ENCODE measurements around the gene ITPR3. TPM values are rescaled to one million over a fixed set of nuclear protein-coding genes. Genes with fewer than 3 reads are reported as not detected.

The ITPR3 gene
- total and polyA plus RNA-seq, 5 donors from 2014 or later: 1.3 to 54.5 (median 2.2) TPM

DNA sequence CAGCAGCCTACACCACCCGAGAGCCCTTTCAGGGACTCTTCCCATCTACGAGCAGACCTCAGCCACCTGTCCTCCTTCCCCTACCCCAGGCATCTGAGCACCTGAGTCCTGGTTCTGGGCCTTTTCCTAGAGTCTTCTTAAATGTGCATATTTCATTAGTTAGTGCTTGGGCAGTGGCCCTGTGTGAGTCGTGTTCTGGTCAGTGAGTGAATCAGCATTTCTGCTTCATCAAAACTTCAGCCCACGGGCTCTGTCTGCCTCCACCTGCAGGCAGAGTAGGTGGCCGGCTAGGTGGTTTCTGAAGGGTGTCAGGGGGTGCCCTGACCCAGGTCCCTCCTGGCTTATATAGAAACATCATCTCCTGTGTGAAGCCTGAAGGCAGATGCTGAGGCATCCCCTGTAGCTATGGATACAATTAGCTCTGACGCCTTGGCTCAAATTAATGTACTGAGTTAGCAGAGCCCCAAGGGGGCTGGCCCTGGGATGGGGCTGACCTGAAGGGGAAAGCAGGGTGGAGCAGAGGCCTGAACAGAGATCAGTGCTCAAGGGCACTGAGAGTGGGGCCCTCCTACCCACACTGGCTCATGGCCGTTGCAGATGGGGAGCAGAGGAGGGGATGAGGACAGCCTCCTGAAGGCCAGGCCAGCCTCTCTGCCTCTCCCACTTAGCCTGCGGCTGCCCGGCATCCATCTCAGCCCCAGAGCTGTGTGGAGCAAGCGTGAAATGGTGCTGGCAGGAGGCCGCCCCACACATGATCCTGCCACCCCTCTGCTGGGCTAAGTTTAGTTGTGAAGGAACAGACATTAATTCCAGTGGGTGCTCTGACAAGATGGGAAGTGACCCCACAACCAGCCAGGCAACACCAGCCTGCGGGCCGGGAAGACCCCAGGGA lies 111.9 kb downstream of the ITPR3 start:
- Mint-ChIP-seq H3K27ac (no peak overlapping the region), H3K4me3 (no peak overlapping the region), H3K4me1 (no peaks in the 10 kb centered on the region), H3K9me3 (no peaks in the 10 kb centered on the region), H3K27me3 (no peaks in the 10 kb centered on the region), H3K36me3 (no peaks in the 10 kb centered on the region)
- Histone ChIP-seq H3K4me1 (ENCODE audit: control insufficient read depth, insufficient read depth, low read length, poor library complexity, severe bottlenecking) (no peaks in the 10 kb centered on the region), H3K36me3 (ENCODE audit: control insufficient read depth, insufficient read depth, low read length) (no peaks in the 10 kb centered on the region), H3K9me3 (ENCODE audit: control insufficient read depth in 2 of 2, low read length in 2 of 2) (no peaks in the 10 kb centered on the region), H3K27ac (ENCODE audit: insufficient read depth, low read length, poor library complexity, severe bottlenecking) (no peak overlapping the region), H3K4me3 (ENCODE audit: low read depth, low read length) (no peak overlapping the region), H3K27me3 (ENCODE audit: control insufficient read depth, insufficient read depth, low read length) (no peaks in the 10 kb centered on the region)
- ATAC-seq (ENCODE audit: low read depth in 2 of 2) (no peak), DNase-seq (no peak)

DNA sequence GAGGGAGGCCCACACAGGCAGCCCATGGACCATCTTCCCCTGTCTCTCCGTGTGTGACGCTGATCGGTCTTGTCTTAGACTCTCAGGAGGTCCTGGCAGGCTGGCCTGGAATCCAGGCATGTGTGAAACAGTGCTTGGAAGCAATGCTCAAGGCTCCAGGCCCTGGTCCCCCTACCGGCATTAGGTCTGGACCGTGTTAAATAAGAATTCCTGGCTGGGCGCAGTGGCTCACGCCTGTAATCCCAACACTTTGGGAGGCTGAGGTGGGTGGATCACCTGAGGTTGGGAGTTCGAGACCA lies 112.5 kb downstream of the ITPR3 start:
- no peak overlapping the region for H3K4me3 ChIP-seq (ENCODE audit: low read depth, low read length)
- ATAC-seq (ENCODE audit: low read depth in 2 of 2) (no peak), DNase-seq (no peak)
- no peaks in the 10 kb centered on the region for H3K4me1 Mint-ChIP-seq
- no peaks in the 10 kb centered on the region for H3K9me3 ChIP-seq (ENCODE audit: control insufficient read depth in 2 of 2, low read length in 2 of 2)
- no peaks in the 10 kb centered on the region for H3K27me3 Mint-ChIP-seq
- no peak overlapping the region for H3K27ac ChIP-seq (ENCODE audit: insufficient read depth, low read length, poor library complexity, severe bottlenecking)
- H3K27me3 ChIP-seq (ENCODE audit: control insufficient read depth, insufficient read depth, low read length): no peaks in the 10 kb centered on the region
- H3K9me3 Mint-ChIP-seq: no peaks in the 10 kb centered on the region
- H3K4me3 Mint-ChIP-seq: no peak overlapping the region
- H3K36me3 Mint-ChIP-seq: no peaks in the 10 kb centered on the region
- H3K27ac Mint-ChIP-seq: no peak overlapping the region
- H3K4me1 ChIP-seq (ENCODE audit: control insufficient read depth, insufficient read depth, low read length, poor library complexity, severe bottlenecking): no peaks in the 10 kb centered on the region
- no peaks in the 10 kb centered on the region for H3K36me3 ChIP-seq (ENCODE audit: control insufficient read depth, insufficient read depth, low read length)

DNA sequence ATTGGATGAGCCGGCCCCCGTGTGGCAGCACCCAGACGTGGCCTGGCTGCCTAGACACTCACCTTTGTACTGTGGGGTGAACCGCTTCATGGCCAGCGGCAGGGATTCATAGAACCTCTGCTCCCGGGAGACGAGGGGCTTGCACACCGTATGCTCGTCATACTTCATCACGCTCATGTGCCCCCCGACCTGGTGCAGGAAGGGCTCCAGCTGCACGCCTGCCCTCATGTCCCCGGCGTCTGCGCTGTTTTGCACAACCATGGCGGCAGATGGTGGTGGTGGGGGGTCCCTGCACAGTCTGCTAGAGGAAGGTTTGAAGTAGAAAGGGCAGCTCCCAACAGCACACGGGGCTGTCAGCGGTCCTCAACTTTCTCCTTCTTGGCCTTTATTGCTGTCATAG lies 114.1 kb downstream of the ITPR3 start:
- Histone ChIP-seq H3K4me3 (ENCODE audit: low read depth, low read length) (no peak overlapping the region), H3K27me3 (ENCODE audit: control insufficient read depth, insufficient read depth, low read length) (no peaks in the 10 kb centered on the region), H3K9me3 (ENCODE audit: control insufficient read depth in 2 of 2, low read length in 2 of 2) (no peaks in the 10 kb centered on the region), H3K36me3 (ENCODE audit: control insufficient read depth, insufficient read depth, low read length) (no peaks in the 10 kb centered on the region), H3K27ac (ENCODE audit: insufficient read depth, low read length, poor library complexity, severe bottlenecking) (no peak overlapping the region), H3K4me1 (ENCODE audit: control insufficient read depth, insufficient read depth, low read length, poor library complexity, severe bottlenecking) (no peaks in the 10 kb centered on the region)
- no peaks in the 10 kb centered on the region for H3K9me3 Mint-ChIP-seq
- DNase-seq: no peak
- no peaks in the 10 kb centered on the region for H3K36me3 Mint-ChIP-seq
- H3K27me3 Mint-ChIP-seq: no peaks in the 10 kb centered on the region
- H3K4me1 Mint-ChIP-seq: no peaks in the 10 kb centered on the region
- no peak overlapping the region for H3K27ac Mint-ChIP-seq
- H3K4me3 Mint-ChIP-seq: no peak overlapping the region
- ATAC-seq (ENCODE audit: low read depth in 2 of 2): no peak

DNA sequence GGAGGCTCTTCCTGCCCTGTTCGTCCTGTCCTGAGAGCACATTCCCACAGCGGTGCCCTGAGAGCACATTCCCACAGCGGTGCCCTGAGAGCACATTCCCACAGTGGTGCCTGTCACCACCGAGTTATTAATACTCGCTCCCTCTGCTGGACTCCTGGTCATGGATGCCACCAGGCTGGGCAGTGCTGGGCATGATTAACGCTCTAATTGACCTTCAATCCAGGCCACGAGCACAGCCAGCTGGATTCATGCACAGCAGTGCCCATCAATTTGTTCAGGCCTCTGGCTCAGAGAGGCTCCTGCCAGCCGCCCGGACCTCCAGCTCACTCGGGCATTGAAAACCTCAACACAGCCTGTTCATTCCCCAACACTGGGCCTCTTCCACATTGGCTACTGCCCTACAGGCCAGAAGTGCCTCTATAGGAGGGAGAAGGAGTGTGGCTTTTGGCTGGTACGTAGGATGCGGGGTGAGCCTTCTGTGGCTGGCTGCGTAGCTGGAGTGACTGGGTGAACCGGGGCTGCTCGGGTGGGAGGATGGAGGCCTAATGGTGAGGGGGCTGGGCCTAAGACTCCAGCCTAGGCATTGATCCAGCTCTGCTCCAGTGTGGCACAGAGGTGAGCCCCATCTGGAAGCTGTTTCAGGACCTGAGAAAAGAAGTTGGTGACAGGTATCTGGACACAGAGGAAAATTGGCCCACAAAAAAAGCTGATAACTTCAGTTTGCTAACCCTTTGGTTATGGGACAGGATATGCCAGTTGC lies 116.3 kb downstream of the ITPR3 start:
- Histone ChIP-seq H3K4me1 (ENCODE audit: control insufficient read depth, insufficient read depth, low read length, poor library complexity, severe bottlenecking) (no peaks in the 10 kb centered on the region), H3K27me3 (ENCODE audit: control insufficient read depth, insufficient read depth, low read length) (no peaks in the 10 kb centered on the region), H3K9me3 (ENCODE audit: control insufficient read depth in 2 of 2, low read length in 2 of 2) (no peaks in the 10 kb centered on the region), H3K27ac (ENCODE audit: insufficient read depth, low read length, poor library complexity, severe bottlenecking) (no peak overlapping the region), H3K4me3 (ENCODE audit: low read depth, low read length) (no peak overlapping the region), H3K36me3 (ENCODE audit: control insufficient read depth, insufficient read depth, low read length) (no peaks in the 10 kb centered on the region)
- Mint-ChIP-seq H3K4me1 (no peaks in the 10 kb centered on the region), H3K36me3 (no peaks in the 10 kb centered on the region), H3K4me3 (no peak overlapping the region), H3K27ac (no peak overlapping the region), H3K27me3 (peaks cover 5% of the 10 kb centered on the region), H3K9me3 (no peaks in the 10 kb centered on the region)
- DNase-seq (no peak), ATAC-seq (ENCODE audit: low read depth in 2 of 2) (no peak)

DNA sequence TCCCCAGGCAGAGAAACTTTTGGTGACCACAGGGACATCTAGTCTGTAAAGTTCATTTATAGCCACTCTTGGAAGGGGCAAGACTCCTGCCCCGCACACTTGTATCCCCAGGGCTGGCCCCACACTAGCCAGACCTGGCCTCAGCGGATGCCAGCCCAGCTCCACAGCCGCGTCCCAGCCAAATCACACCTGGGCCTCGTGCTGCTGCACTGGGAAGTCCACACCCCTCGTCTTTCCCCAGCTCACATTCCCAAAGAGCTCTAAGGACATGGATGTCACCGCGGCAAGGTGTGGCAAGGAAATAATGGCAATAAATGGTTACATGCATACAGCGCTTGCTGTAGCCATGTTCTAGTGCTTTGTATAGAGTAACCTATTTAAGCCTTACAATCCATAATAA lies 117.0 kb downstream of the ITPR3 start:
- H3K4me1 Mint-ChIP-seq: no peaks in the 10 kb centered on the region
- Histone ChIP-seq H3K36me3 (ENCODE audit: control insufficient read depth, insufficient read depth, low read length) (no peaks in the 10 kb centered on the region), H3K27ac (ENCODE audit: insufficient read depth, low read length, poor library complexity, severe bottlenecking) (no peak overlapping the region), H3K4me3 (ENCODE audit: low read depth, low read length) (no peak overlapping the region), H3K27me3 (ENCODE audit: control insufficient read depth, insufficient read depth, low read length) (no peaks in the 10 kb centered on the region), H3K4me1 (ENCODE audit: control insufficient read depth, insufficient read depth, low read length, poor library complexity, severe bottlenecking) (no peaks in the 10 kb centered on the region), H3K9me3 (ENCODE audit: control insufficient read depth in 2 of 2, low read length in 2 of 2) (no peaks in the 10 kb centered on the region)
- H3K27me3 Mint-ChIP-seq: peaks cover 12% of the 10 kb centered on the region
- DNase-seq (no peak), ATAC-seq (ENCODE audit: low read depth in 2 of 2) (no peak)
- H3K27ac Mint-ChIP-seq: no peak overlapping the region
- no peak overlapping the region for H3K4me3 Mint-ChIP-seq
- H3K9me3 Mint-ChIP-seq: no peaks in the 10 kb centered on the region
- H3K36me3 Mint-ChIP-seq: no peaks in the 10 kb centered on the region

DNA sequence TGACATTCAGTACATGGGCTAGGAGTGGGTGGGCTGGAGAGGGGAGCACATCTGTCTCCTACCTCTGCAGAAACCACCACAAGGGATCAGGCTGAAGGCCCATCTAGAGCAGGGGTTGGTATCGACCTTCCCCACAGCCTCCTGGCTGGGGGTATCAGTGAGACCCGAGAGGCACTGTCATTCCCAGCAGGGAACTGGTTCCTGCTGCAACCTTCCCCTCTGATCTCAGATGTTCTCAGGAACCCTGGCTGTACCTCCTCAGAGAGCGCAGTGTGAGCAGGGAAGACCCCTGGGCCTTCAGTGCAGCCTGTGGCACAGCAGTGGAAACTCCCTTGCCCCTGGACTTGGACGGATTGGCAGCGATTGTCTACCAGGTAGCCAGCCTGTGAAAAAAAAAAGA lies 117.8 kb downstream of the ITPR3 start:
- ATAC-seq (ENCODE audit: low read depth in 2 of 2) (no peak), DNase-seq (no peak)
- Mint-ChIP-seq H3K36me3 (no peaks in the 10 kb centered on the region), H3K27me3 (peaks cover 18% of the 10 kb centered on the region), H3K4me3 (no peak overlapping the region), H3K9me3 (no peaks in the 10 kb centered on the region), H3K4me1 (no peaks in the 10 kb centered on the region), H3K27ac (no peak overlapping the region)
- no peak overlapping the region for H3K27ac ChIP-seq (ENCODE audit: insufficient read depth, low read length, poor library complexity, severe bottlenecking)
- H3K4me1 ChIP-seq (ENCODE audit: control insufficient read depth, insufficient read depth, low read length, poor library complexity, severe bottlenecking): no peaks in the 10 kb centered on the region
- H3K36me3 ChIP-seq (ENCODE audit: control insufficient read depth, insufficient read depth, low read length): no peaks in the 10 kb centered on the region
- H3K9me3 ChIP-seq (ENCODE audit: control insufficient read depth in 2 of 2, low read length in 2 of 2): no peaks in the 10 kb centered on the region
- H3K27me3 ChIP-seq (ENCODE audit: control insufficient read depth, insufficient read depth, low read length): no peaks in the 10 kb centered on the region
- no peak overlapping the region for H3K4me3 ChIP-seq (ENCODE audit: low read depth, low read length)

DNA sequence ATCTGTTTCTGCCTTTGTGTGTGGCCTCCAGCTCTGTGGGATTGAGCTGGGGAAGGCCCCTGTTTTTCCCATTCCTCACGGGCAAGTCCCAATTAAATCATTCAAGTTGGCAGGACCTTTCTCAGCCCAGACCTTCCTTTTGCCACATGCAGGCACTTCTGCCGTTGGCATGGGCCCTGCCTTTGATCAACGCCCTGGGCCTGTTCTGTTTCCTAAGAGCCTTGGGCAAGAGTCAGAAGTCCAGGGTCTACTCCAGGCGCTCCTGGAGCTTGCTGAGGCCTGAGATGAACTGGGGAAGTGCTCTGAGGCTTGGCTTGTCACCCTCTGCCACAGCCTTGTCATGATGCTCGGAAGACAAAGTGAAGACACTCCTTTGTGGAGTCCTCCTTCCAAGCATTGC lies 118.4 kb downstream of the ITPR3 start:
- no peaks in the 10 kb centered on the region for H3K27me3 ChIP-seq (ENCODE audit: control insufficient read depth, insufficient read depth, low read length)
- ATAC-seq (ENCODE audit: low read depth in 2 of 2) (no peak), DNase-seq (no peak)
- no peaks in the 10 kb centered on the region for H3K36me3 ChIP-seq (ENCODE audit: control insufficient read depth, insufficient read depth, low read length)
- Mint-ChIP-seq H3K27ac (no peak overlapping the region), H3K27me3 (peaks cover 22% of the 10 kb centered on the region), H3K36me3 (no peaks in the 10 kb centered on the region), H3K4me1 (peaks cover 0 to 4% (median 2%) of the 10 kb centered on the region in 4 donors), H3K4me3 (no peak overlapping the region), H3K9me3 (no peaks in the 10 kb centered on the region)
- no peaks in the 10 kb centered on the region for H3K9me3 ChIP-seq (ENCODE audit: control insufficient read depth in 2 of 2, low read length in 2 of 2)
- no peak overlapping the region for H3K27ac ChIP-seq (ENCODE audit: insufficient read depth, low read length, poor library complexity, severe bottlenecking)
- H3K4me1 ChIP-seq (ENCODE audit: control insufficient read depth, insufficient read depth, low read length, poor library complexity, severe bottlenecking): no peaks in the 10 kb centered on the region
- H3K4me3 ChIP-seq (ENCODE audit: low read depth, low read length): no peak overlapping the region

GRCh38 chr6:33740204-33740608 lies 119.1 kb downstream of the ITPR3 start:
- H3K27ac Mint-ChIP-seq: no peak overlapping the region
- H3K36me3 Mint-ChIP-seq: no peaks in the 10 kb centered on the region
- H3K27me3 Mint-ChIP-seq: peaks cover 22% of the 10 kb centered on the region
- peaks cover 0 to 4% (median 2%) of the 10 kb centered on the region in 4 donors for H3K4me1 Mint-ChIP-seq
- no peaks in the 10 kb centered on the region for H3K9me3 ChIP-seq (ENCODE audit: control insufficient read depth in 2 of 2, low read length in 2 of 2)
- no peaks in the 10 kb centered on the region for H3K4me1 ChIP-seq (ENCODE audit: control insufficient read depth, insufficient read depth, low read length, poor library complexity, severe bottlenecking)
- no peaks in the 10 kb centered on the region for H3K9me3 Mint-ChIP-seq
- ATAC-seq (ENCODE audit: low read depth in 2 of 2) (no peak), DNase-seq (no peak)
- no peaks in the 10 kb centered on the region for H3K36me3 ChIP-seq (ENCODE audit: control insufficient read depth, insufficient read depth, low read length)
- H3K4me3 Mint-ChIP-seq: no peak overlapping the region
- no peak overlapping the region for H3K27ac ChIP-seq (ENCODE audit: insufficient read depth, low read length, poor library complexity, severe bottlenecking)
- H3K27me3 ChIP-seq (ENCODE audit: control insufficient read depth, insufficient read depth, low read length): no peaks in the 10 kb centered on the region
- no peak overlapping the region for H3K4me3 ChIP-seq (ENCODE audit: low read depth, low read length)

All from CD4-positive, CD25-positive, alpha-beta regulatory T cell (primary cell).